Skin of body (tissue), 2 donors: ENCODE results near the gene LRCH3. TPM values are rescaled to one million over a fixed set of nuclear protein-coding genes. Genes with fewer than 3 reads are reported as not detected.

ENCODE experiments used
- DNase-seq: peaks from one replicate; lab custom pipeline; 2025; lab: John Stamatoyannopoulos, UW
- total RNA-seq: library from RNA; depleted of rRNA; stranded (reverse); fragments of >200 nt; gene quantifications from one replicate; pipeline ENCODE4 v1.2.3, GENCODE V29; 2014

Gene LRCH3
- total RNA-seq, 1 donor from 2014 or later = 129 TPM

DNA sequence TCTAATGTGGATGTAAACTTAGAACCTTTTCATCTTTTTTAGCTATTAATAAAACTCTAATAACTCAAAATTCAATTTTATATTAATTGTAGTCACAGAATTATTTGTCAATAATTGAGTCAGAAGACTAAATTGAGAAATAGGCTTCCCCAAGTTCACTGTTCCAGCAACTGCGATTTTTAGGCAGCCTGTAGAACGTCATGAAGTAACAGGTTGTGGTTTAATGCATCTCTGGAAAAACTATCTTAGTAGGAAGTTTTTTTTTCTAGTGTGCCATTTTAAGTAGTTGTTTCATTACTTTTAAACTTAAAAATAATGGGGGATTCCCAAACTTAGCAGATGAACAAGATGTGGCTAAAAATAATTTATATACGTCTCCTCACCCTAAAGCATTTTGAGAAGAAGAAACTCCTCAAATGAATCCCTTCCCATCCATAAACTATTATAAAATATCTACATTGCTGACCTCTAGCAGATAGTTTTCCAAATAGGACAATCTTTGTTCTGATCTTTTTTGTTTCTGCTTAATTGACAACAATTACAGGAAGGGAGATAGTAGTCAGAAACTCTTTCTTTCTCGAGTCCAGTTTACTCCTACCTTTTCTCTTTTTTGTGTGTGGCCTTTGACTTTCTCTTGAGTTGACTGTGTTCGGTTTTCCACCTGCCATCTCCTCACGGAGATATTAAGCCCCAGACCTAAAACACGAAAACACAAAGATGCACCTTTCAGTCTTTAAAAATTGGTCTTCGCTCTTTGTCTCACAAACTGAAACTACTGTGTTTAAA lies 43.1 kb downstream of the LRCH3 start:
- DNase-seq = no peak

DNA sequence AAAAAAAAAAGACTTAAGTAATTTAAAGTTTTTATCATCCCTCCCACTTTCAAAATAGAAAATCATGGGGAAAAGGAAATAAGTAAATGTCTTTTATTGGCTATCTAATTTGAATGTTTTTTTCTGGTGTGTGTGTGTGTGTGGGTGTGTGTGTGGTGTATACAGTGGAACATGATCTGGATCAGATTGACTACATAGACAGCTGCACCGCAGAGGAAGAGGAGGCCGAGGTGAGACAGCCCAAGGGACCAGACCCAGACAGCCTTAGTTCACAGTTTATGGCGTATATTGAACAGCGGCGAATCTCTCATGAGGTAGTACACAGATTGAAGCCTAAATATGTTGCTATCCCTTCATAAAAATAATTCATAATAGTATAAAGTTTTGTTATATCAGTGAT lies 44.5 kb downstream of the LRCH3 start:
- DNase-seq = no peak

DNA sequence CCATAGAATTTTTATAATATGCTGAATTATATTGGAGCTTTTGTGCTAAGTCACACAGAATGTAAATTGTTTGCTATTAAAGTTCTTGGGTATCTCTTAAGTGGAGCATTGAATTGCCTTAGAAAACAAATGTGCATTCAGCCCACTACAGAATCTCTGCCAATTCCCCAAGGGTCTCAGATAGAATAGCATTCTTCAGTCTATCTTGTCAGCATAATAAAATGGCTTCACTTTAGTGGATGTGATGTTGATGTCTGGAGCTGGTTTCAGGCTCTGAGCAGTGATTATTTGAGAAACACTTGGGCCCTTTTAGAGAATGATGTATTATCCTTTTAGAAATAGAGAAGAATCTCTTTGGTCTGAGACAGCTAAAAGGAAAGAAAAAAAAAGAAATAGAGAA lies 45.2 kb downstream of the LRCH3 start:
- DNase-seq = no peak

DNA sequence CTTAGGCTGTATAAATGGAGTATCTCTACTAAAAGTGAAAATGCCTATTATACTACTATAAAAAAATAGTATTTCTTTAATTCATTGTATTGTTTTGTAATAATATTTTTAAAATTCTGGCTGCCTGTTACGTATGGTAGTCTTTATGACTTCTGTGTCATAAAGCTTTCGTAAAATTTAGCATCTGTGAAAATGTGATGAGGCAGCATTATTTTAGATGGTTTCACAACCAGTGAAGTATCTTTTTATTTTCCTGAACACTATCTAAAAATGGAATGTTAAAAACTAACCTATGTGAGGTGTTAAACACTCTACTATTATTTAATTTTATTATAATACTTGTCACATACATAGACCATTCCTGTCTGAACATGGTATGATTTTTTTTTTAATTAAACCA lies 46.2 kb downstream of the LRCH3 start:
- no peak for DNase-seq

DNA sequence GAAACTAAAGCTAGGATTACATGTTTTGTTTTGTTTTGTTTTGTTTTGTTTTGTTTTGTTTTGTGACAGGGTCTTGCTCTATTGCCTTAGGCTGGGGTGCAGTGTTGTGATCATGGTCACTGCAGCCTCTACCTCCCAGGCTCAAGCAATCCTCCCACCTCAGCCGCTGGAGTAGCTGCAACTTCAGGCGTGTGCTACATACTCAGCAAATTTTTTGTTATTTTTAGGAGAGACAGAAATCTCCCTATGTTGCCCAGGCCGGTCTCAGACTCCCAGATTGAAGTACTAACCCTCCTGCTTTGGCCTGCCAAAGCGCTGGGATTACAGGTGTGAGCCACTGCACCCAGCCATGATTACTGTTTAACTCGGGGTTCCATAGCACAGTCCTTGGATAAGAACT lies 50.7 kb downstream of the LRCH3 start:
- no peak for DNase-seq

DNA sequence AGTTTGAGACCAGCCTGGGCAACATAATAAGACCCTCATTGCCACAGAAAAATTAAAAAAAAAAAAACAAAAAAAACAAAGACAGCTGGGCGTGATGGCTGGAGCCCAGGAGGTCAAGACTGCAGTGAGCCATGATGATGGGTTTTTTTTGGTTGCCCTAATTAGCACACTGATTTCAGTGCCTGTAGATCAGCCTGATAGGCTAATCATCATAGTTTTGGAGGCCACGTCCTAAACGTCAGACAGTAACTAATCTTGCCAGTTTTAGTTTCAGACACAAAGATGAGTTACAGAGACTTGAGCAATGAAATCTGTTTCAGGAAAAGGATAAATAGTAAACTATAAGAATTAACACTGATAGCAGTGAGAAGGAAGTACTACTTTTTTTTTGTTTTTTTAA lies 55.4 kb downstream of the LRCH3 start:
- DNase-seq = no peak

DNA sequence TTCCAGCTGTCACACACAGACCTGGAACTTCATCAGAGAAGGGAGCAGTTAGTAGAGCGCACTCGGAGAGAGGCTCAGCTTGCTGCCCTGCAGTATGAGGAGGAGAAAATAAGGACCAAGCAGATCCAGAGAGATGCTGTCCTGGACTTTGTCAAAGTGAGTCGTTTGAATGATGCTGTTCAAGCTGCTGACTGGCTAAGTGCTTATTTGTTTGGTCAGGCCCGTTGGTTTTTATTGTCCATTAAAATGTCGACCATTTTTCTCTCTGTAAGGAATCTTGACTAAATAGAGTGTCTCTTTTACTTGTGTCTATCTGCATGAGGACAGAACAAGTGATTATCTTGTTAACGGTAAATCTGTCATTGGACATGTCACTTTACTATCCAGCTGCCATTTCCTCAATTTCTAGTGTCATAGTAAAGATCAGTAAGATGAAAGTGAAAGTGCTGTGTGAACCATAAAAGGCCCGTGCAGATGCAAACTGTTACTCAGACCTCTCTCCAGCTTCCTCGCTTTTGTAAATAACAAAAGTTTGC lies 56.9 kb downstream of the LRCH3 start:
- no peak for DNase-seq

DNA sequence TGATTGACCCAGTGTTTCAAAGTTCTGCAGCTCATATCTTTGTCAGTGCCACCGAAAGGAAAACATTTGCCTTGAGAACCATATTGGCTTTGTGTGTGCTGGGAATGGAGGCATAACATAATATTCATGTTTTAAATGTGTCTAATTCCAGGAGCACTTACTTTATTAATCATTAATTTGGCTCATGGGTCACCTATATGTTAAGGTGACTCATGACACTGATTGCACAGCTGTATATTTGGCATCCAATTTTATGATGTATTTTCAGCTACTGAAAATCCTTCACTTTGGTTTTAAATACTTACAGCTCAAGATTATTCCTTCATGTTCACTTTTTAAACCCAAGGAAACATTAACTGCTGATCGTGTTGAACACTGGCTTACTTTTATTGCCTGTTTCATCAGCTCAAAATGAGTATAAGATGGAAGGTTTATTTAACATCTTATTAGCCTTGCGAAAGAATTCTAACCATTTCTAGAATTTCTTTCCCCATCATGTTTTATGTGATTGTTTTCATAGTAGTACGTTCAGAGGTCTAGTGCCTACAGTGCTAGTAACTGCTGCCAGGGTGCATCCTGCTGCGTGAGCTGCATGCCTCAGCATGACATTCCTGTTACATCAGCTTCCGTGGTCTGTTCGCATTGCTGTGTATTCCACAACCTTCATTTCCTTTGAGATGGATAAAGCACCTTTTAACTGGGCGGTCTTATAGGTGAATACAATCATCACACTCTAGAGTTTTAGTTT lies 63.7 kb downstream of the LRCH3 start:
- DNase-seq = no peak

DNA sequence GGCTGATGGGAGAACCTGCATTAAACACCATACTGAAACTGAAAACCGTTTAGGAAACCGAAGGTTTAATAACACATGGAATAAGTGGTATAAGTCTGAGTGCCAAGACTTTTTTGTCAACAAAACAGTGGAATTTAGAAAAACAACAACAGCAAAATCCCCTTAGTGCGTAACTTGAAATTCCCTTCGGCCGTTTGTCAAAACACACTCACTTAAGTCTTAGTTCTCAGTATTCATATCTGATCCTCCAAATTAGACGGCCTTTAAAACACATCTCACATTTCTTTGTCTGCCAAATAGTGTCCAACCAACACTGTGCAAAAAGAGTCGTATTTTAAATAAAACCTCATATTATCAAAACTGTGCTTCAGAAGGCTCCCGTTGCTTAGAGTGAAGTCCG lies 64.5 kb downstream of the LRCH3 start:
- DNase-seq = no peak

DNA sequence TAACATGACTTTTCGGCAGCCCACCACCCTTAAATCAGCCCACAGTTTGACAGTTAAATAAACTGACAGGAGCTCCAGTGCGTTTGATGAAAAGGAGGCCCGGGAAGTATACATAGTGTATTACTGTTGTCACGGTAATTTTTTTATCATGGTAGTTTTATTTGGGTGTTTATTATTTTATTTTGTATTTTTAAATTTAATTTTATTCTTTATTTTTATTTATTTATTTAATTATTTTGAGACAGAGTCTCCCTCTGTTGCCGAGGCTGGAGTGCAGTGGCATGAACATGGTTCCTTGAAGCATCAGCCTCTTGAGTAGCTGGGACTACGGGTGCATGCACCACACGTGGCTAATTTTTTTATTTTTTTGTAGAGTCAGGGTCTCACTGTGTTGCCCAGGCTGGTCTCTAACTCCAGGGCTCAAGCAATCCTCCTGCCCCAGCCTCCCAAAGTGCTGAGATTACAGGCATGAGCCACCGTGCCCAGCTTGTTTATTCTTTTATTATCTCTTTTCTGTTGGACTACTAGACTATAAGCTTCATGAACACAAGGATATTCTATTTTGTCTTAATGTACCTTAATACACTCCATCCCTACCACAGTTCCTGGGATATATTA lies 65.3 kb downstream of the LRCH3 start:
- DNase-seq = no peak

DNA sequence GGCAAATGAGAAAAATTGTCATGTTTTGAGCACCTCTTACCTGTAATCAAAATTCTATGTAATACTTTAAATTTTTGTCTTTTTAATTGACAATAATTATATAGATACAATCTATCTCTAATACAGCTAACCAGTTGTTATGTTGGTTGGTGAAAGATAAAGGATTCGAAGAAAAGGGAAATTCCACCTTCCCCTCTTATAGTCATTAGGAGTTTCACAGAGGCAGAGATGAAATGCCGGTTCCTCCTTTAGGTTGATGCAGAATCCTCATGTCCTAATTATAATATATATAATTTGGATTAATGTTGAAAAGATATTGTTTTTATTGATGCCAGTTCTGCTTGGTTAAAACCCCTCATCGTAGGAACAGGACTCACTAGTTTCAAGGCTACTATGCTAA lies 67.1 kb downstream of the LRCH3 start:
- no peak for DNase-seq

DNA sequence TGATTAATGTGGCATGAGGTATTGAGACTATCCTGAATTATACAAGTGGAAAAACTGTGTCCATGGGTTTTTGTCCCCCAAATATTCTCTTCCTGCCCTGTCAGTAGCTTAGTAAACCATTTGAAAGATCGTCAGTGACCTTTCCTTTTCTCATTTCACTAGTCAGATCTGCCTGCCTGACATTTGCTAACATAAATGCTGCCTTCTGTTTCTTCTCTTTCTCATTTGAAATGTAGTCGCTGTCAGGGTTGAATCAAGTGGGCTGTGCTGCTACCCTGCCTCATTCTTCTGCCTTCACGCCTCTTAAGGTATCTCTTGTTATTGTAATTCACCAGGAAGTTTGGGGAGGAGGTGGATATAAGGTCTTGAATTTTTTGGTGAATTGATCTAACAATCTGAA lies 67.5 kb downstream of the LRCH3 start:
- no peak for DNase-seq

DNA sequence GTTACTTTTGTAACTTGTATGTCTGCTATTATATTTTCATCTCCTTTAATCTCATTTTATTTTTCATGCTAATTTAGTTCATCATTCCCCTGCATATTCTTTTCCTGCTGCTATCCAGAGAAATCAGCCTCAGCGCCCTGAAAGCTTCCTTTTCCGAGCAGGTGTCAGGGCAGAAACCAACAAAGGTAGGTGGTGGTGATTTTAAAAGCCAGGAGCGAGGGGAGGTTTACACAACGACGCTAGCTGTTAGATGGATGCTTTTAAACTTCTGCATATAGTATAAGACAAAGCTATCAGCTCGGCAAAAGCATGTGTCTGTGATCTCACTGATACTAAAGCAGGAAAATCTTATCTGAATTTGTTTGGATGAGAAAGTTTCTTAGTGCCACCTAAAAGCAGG lies 75.0 kb downstream of the LRCH3 start:
- no peak for DNase-seq

DNA sequence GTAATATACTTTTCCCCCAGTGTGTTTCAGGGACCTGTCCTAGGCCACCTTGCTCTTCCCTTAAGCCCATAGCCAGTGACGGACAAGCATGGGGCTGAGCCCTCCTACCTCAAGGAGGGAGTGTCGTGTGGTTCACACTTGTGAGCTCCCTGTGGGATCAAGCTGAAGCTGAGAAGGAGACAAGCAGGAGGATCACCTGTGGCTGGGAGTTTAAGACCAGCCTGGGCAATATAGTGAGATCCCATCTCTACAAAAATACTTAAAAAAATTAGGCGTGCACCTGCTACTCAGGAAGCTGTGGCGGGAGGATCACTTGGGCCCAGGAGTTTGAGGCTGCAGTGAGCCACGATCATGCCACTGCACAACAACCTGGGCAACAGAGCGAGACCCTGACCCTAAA lies 82.3 kb downstream of the LRCH3 start:
- no peak for DNase-seq

DNA sequence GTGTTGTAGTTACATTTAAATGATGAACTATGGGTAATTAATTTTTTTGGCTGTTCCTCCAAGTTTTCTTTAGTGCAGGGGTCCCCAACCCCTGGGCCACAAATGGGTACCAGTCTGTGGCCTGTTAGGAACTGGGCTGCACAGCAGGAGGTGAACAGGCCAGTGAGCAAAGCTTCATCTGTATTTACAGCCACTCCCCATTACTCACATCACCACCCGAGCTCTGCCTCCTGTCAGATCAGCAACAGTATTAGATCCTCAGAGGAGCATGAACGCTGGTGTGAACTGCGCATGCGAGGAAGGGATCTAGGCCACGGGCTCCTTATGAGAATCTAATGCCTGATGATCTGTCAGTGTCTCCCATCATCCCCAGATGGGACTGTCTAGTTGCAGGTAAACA lies 83.0 kb downstream of the LRCH3 start:
- no peak for DNase-seq

DNA sequence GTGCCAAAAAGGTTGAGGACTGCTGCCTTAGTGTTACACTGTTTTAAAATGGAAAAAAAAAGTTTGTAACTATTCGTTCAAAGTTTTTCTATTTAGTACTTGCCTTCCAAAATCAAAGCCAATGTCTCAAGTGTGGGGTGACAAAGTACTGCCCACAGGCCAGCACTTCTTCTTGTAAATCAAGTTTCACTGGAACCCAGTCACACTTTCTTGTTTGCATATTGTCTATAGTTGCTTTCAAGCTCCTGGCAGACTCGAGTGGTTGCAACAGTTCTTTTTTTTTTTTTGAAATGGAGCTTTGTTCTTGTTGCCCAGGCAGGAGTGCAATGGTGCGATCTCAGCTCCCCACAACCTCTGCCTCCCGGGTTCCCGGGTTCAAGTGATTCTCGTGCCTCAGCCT lies 83.6 kb downstream of the LRCH3 start:
- no peak for DNase-seq

DNA sequence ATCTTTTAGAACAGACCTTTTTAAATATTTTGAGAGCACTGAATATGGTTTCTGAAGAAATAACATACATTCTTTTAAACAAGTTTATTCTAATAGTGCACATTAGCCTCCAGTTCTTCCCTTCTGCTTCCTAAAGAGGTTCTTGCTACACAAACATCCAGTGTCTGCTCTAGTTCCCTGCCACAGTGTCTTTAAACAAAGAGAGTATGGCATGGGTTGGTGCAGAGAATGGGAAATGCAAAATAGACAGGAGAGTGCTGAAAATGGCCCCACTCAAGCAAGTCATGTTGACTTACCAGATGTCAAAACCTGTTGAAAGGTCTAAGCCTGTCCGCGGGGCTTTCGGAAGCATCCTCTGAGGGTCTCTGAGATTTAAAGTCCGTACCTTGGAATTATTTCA lies 86.8 kb downstream of the LRCH3 start:
- no peak for DNase-seq

DNA sequence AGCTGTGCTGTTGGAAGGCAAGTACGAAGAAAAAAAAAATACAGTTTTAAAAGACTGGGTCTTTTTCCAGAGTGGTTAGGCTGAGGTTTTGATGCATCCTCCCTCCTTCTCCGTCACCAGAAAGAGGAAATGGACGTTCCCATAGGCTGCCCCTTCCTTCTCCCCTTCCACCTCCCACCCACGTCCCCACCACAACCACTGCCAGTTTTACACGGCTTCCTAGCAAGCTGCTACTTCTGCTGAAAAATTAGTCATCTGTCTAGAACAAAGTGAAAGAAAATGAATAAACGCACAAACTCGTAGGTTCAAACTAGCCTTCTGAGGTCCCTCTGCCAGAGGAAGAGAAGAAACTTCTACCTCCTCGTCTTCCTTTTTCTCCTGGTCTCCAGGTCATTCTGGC lies 87.4 kb downstream of the LRCH3 start:
- no peak for DNase-seq

DNA sequence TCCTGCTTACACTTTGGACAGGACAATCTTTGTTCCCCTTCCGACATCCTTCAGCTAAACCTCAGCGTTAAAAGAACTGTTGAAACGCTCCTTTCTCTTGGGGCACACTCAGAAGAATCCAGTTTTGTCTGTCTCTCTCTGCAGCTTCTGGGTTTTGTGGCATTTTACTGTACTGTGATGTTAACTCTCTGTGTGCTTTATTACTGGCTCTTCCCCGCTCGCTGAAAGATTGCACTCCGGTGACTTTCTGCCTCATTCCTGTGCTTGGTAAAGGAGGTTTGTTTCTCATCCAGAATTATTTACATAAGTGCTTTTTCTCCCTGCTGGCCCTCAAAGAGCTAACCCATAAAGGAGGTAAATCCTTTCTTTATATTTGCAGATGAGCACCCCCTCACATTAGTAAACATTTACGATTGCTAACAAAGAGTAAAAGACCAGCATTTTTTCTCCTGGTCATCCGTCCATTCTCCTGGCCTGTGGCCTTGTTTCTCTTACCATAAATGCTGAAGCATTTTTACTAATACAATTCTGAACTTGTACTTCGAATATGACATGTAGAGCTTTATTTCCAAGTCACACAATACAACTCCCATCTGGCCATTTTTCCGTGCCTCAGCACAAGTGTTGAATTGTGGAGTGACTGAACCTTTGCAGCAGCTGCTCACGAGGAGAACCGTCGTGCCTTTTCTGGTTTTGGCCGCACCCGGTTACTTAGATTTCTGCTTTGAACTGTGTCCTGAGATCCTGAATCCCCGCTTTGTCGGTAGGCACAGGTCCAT lies 89.6 kb downstream of the LRCH3 start:
- DNase-seq = no peak

DNA sequence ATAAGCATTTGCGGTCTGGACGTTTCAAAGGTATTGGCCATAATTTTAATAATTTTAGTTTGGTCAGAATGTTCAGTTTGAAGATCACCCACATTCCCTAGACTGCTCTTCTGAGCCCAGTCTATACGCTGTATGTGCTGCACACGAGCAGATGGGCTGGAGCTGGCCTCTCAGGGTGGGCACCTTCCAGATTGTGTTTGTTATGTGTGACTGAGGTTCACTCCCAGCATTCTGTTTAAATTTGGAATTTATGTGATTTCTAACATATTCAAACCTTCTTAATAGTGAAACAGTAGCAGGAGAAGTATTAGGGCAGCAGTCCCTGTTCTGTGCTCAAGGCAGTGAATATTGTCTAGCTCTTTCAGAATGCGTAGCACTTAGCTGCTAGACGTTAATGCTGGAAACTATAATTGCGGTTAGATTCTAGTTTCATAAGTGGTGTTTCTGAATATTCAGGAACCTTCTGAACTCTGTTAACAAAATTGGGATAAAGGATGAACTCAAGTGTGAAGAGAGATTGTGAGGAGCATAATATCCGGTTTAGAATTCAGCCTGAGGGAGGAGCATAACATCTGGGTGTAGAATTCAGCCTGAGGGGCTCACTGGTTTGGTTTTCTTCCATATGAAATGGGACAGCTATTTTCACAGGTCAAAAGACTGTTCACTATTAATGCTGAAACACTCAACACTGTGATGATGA lies 90.4 kb downstream of the LRCH3 start:
- DNase-seq = no peak

DNA sequence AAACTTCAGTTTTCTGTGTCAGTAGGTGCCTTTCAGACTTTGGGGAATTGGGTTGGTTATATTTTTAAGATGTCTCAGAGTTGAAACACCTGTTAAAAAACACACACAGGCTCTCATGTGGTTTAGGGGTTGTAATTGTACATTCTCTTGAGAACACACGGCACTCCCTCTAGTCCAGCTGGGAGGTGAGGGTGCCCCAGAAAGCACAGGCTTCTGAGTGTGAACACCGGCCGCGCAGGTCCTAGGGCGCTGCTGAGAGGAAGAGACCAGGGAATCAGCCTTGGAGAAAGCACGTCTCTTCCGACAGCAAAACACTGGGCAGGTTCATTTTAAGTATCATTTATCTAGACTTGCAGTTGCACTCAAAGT lies 90.9 kb downstream of the LRCH3 start:
- DNase-seq = no peak
